ENCODE data around the gene ADPRHL1. TPM values are rescaled to one million over a fixed set of nuclear protein-coding genes. Genes with fewer than 3 reads are reported as not detected.
"Not testable (repeated sequence)": the region's sequence is repeated elsewhere in the genome, so short reads cannot be mapped to it uniquely, and the experiment has no call there.

Gene ADPRHL1
- polyA plus RNA-seq, 5 donors, result 1.1 to 12.4 (median 1.2) TPM

DNA sequence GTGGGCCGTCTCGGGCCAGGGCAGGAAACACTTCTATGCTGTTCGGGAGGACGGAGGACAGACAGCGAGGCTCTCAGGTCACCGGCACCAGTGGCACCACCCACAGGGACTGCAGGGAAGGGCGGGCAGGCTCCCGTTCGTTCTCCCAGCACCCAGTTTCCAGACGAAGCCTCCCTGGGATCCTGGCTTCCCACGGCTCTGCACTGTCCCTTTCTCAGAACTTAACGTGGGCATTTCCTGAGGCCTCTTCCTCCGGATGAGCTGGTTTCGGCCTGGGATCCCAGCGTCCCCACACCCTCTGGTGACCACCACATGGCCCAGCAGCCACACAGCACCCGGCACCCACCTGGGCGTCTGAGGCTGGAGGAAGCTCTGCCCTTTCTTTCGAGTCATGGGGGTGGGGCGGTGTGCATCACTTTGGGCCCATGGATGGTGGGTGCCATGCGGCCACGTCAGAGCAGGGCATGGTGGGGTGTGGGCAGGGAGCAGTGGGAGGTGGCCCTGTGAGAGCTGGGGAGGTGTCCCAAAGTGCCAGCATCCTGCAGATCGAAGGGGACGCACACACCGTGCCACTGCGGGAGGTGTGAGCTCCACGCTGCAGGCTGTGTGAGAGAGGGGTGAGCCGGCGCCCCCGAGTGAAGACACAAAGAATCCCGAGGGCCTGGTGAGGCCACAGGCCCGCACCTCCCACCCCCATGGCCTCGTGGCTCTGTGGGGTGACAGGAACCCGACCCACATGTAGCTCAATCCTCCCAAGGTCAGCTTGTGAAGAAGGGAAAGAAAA, 50.6 kb downstream of the ADPRHL1 start:
- DNase-seq, result no peak

DNA sequence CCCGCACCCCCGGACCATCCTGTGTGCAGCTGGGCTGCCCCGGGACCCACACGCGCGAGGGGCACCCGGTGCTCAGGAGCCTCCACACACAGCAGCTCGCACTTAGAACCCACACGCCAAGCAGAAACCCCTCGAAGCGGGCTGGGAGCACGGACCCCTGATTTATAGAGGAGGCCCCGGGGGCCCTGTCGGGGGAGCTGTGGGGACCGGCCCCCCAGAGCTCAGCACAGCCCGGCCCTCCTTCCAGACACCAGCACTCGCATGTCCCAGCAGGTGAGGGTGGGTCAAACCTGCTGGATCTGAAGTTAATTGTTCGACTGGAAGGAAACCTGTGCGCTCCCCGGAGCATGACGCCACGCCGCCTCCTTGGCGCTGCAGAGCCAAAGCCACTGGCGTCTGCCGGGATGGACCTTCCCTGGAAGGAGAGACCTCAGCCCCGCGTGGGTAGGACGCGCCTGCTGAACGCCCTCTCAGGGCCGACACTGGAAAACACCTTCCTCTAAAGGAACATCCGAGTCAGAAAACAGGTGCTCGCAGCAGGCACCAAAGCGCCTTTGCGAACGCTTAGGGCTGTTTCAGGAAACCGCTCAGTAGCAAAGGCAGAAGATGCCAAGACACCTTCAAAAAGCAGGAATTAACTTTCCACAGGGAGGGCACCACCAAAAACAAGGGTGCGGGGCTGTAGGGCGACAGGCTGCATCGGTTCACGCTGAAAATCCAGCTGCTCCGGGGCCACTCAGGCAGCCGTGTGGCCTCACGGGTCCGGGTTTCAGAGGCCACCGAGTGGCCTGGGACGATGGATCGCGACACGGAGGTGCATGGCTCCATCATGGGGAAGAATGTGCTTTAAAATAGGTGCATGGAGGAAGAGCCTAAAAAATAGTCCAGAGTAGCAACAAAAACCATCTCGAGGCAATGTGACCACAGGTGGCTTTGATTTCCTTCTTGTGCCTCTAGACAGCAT, 51.6 kb downstream of the ADPRHL1 start:
- no peak for DNase-seq

DNA sequence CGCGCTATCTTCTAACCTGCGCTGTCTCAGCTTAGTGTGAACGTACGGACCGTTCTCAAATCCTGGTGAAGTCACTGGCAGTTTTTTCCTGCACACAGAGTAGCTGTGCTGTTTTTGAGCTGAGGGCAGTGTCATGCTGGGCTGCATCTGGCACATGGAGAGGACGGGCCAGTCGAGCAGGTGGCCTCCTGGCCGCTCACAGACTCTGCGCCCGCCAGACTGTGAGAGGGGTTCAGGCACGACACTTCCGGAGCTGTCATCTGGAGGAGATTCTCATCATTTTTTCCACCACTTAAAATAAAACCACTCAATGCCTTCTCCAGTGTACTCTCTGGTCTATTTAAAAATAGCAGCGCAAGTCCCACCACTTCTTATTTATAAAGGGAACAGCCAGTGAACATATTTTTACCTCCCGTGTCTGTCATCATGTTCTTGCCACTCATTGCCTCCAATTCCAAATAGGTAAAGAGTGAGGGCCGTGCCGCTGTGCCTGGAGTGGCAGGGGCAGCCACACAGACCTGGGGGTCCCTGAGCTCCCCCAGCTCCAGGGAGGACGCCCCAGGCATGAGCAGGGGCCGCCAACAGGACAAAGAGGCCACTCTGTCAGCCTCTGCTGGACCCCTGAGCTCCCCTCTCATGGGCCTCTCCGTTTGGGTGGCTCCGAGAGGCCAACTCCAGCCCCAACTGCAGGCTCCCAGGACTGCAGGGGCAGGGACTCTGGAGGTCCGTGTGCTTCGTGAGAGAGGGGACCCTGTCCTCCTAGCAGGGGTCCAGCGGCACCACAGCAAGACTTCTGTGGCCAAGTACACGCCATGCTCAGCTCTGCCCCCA, 52.5 kb downstream of the ADPRHL1 start:
- DNase-seq, result no peak

- no peak for DNase-seq
Observed at GRCh38 chr13:113399755-113400149, 53.5 kb downstream of the ADPRHL1 start.

GRCh38 chr13:113398963-113399754, 54.1 kb downstream of the ADPRHL1 start:
- no peak for DNase-seq

- no peak for DNase-seq
Observed at GRCh38 chr13:113397608-113398425, 55.5 kb downstream of the ADPRHL1 start.

DNA sequence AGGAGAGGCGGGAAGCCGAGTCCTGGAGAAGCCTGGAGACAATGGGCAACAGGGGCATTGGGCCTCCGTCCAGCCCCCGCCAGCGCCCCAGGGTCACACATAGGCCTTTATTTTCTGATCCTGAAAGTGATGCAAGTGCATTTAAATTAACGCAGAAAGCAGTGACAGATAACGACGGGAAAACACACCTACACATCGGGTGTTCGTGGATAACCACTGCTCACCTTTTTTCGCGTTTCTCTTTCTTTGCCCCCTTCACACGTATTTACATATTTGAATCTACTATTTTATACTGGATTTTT, 59.0 kb downstream of the ADPRHL1 start:
- no peak for DNase-seq

GRCh38 chr13:113393563-113394338, 59.5 kb downstream of the ADPRHL1 start:
- peak; percentile 65 for DNase-seq

GRCh38 chr13:113393226-113393562, 60.1 kb downstream of the ADPRHL1 start:
- DNase-seq, result no peak

- DNase-seq, result no peak
Observed at GRCh38 chr13:113390874-113391497, 62.3 kb downstream of the ADPRHL1 start.

DNA sequence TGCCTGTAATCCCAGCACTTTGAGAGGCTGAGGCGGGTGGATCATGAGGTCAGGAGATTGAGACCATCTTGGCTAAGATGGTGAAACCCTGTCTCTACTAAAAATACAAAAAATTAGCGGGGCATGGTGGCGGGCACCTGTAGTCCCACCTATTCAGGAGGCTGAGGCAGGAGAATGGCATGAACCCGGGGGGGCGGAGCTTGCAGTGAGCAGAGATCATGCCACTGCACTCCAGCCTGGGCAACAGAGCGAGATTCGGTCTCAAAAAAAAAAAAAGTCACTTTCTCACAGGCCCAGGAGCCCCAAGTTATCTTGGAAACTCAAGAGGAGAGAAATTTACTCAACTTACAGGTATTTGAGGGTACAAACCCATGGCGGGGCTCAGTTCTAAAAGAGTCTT, 63.7 kb downstream of the ADPRHL1 start:
- not testable (repeated sequence) for DNase-seq

- no peak for DNase-seq
Observed at GRCh38 chr13:113387396-113387795, 65.9 kb downstream of the ADPRHL1 start.

DNA sequence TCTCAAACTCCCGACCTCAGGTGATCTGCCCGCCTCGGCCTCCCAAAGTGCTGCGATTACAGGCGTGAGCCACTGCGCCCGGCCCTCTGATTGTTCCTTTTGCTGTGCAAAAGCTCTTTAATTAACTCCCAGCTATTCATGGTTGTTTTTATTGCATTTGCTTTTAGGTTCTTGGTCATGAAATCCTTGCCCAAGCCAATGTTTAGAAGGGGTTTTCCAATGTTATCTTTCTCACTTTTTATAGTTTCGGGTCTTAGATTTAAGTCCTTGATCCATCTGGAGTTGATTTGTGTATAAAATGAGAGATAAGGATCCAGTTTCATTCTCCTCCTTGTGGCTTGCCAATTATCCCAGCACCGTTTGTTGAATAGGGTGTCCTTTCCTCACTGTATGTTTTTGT, 70.2 kb downstream of the ADPRHL1 start:
- no peak for DNase-seq

GRCh38 chr13:113382542-113382941, 70.7 kb downstream of the ADPRHL1 start:
- not testable (repeated sequence) for DNase-seq

- no peak for DNase-seq
Observed at GRCh38 chr13:113378825-113379224, 74.5 kb downstream of the ADPRHL1 start.

DNA sequence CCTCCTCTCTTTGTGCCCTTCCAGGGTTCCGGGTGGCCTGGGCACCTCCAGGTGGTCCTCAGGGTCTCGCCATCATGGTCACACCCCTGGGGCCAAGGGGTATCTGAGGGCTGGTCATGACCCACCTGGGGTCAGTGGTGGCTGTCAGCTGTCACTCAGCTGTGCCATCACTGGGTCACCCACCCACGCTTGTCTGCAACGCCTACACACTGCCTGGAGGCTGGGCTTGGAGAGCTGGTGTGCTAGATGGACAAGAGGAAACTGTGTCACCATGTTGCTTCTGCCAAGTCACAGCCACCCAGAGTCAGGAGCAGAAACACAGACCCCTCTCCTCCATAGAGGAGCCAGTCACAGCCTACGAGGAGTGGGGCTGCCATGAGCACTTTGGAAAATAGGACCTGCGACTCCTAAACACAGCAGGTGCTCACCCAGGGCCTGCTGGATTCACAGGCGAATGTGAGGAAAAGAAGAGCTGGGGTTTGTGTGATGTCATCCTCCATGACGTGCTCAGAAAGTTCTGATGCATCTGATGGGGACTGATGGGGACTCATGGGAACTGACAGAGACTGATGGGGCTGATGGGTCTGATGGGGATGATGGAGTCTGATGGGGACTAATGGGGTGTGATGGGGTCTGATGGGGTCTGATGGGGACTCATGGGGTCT, 78.6 kb downstream of the ADPRHL1 start:
- no peak for DNase-seq

DNA sequence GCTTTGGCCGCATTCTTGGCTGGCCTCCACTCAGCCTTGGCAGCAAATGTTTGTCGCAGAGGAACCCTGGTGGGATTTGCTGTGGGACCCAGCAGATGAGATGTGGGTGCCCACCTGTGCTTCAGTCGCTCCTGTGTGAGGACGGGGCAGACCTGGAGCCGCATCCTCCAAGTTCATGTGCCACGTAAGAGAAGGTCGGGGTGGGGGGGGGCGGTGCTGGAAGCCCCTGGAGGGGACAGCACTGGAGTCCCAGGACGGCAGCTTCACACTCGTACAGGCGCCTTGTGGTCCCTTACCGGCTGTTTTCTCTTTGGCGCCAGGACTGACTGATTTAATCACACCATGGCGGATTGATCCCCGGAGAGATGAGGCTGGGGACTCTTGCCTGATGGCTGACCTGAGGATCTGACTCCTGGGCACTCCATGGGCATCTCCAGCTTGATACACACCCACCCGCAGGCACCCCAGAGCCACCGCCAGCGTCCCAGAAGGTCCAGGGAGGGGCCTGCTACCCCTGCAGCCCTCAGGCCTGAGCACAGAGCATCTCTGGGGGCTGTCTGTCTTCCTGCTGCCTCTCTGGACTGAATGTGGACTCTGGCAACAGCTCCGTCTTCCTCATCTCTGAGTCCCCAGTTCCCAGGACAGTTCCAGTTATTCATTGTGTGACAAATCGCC, 79.3 kb downstream of the ADPRHL1 start:
- DNase-seq, result no peak

- not testable (repeated sequence) for DNase-seq
Observed at GRCh38 chr13:113371701-113372100, 81.6 kb downstream of the ADPRHL1 start.

Data from right lung (tissue), 5 donors.